ENCODE measurements around the gene RBFOX2.
"Not testable (repeated sequence)": the region's sequence is repeated elsewhere in the genome, so short reads cannot be mapped to it uniquely, and the experiment has no call there.

RBFOX2 gene

GRCh38 chr22:35795476-35795875 is 233.1 kb downstream of the RBFOX2 start:
- in situ Hi-C loops (cut with MboI; ENCODE audit: low sequenced_read_pairs): no loop called here

DNA sequence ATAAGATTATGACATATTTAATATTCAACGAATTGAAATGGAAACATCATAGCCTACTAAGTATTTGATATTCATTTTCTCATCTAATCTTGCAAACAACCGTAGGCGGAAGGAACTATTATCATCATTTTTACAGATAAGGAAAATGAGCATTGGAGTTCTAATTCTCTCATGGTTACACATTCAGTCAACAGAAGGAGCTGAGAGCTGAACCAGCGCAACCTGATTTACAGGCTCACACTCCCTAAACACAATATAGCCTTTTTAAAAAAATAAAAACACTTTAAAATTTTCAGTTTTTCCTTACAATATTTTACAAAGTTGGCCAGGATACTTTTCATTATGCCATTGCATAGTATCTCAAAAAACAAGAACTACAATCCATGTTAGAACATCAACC is 236.1 kb downstream of the RBFOX2 start:
- in situ Hi-C loops (cut with MboI; ENCODE audit: low sequenced_read_pairs): no loop called here

DNA sequence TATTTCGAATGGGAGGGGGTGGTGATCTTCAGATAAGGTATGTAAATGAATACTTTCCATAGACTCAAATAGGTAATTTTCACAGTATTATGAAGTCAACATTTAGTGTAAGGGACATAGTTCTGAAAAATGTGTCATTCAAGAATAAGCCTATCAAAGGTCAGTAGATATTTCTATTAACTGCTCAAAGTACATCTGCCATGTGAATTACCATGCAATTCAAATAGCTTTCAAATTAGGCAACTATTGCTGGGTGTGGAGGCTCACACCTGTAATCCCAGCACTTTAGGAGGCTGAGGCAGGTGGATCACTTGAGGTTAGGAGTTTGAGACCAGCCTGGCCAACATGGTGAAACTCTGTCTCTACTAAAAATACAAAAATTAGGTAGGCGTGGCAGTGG is 236.8 kb downstream of the RBFOX2 start:
- in situ Hi-C loops (cut with MboI; ENCODE audit: low sequenced_read_pairs): not testable (repeated sequence)

DNA sequence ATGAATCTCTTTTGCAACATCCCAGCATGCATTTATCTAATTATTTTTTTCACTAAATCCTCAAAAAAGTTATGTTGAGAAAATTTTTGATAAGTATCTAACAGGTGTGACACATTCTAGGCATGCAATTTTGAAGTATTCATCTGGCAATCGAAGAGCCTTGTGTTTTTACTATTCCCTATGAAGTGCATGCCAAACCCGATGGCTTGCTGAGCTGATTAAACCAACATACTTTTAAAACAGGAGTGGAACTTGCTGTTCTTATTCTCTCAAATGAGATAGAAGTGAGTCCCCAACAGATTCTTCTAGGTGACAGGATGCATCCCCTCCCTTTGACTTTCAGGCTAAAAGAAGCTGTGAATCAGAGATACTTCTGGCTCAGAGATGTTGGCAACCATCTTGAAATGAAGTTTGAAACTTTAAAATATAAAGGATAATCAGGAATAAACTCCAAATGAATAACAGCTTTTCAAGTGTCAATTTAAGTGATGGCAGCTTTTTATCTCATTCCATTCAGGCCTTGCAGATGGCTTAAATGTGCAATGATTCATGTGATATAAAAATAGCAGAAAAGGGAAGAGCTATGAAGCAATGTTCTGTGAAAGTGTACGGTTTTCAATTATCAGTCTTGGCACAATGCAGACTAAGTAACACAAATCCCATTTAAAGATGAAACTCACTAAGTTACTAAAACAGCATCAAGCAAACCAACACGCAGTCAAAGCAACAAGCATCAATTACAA is 243.3 kb downstream of the RBFOX2 start:
- in situ Hi-C loops (cut with MboI; ENCODE audit: low sequenced_read_pairs): no loop called here

- in situ Hi-C loops (cut with MboI; ENCODE audit: low sequenced_read_pairs): no loop called here
Observed at GRCh38 chr22:35784633-35785032, 244.0 kb downstream of the RBFOX2 start.

DNA sequence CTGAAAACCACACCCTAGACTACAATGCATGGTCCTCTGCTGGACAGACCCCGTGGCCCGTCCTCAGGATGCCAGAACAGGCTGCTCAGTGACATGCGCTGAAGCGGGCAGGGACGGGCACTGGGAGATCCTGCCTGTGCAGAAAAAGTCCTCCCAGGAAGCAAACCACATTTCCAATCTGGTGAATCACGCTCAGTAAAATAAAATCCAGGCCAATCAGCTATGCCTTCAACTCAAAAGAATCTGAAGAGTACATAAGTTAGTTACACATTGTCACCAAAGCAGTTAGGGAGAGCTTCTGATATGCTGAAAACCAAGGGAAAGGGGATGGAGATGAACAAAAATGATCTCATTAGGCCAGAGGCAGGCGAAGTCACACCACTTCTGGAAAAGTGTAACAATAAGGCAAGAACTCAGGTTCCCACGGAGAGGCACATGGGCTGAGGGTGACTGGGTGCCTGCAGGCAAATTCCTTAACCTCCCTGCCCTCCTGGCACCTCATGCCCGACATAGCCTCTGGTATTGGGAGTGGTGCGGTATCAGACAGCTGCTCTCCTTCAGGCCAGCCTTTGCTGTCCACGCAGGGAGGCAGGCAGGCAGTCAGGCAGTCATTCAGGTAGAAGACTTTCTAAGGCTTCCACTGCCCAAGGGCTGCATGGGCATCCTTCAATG is 244.5 kb downstream of the RBFOX2 start:
- in situ Hi-C loops (cut with MboI; ENCODE audit: low sequenced_read_pairs): no loop called here

DNA sequence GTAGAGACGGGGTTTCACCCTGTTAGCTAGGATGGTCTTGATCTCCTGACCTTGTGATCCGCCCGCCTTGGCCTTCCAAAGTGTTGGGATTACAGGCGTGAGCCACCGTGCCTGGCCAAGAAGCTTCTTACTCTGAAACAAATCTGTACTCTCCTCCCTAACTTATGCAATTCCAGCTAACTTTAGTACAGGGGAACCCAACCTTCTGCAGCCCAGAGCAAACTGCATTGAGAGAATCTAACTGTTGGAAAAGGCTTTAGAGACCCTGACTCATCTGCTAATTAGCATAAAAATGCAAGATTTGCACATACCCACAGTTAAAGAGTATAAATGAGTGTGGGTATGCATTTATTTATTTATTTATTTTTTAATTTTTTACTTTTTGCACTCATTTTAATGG is 246.1 kb downstream of the RBFOX2 start:
- in situ Hi-C loops (cut with MboI; ENCODE audit: low sequenced_read_pairs): no loop called here

DNA sequence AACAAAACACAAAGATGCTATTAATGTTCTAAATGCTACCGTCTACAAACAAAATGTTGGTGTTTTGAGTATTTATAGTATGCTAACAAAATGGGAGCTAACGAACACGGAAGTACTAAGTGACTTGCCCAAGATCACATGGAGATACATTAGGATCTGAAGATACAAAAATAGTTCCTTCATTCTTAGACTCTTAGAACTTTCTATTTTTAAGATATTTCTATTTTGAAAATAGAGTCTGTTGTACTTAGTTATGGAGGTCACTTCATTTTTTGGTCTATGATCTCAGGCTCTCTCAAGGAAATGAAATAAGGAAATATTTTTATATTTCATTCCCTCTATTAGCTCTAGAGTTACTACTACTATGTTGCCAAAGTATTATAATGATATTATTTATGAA is 246.7 kb downstream of the RBFOX2 start:
- in situ Hi-C loops (cut with MboI; ENCODE audit: low sequenced_read_pairs): no loop called here

DNA sequence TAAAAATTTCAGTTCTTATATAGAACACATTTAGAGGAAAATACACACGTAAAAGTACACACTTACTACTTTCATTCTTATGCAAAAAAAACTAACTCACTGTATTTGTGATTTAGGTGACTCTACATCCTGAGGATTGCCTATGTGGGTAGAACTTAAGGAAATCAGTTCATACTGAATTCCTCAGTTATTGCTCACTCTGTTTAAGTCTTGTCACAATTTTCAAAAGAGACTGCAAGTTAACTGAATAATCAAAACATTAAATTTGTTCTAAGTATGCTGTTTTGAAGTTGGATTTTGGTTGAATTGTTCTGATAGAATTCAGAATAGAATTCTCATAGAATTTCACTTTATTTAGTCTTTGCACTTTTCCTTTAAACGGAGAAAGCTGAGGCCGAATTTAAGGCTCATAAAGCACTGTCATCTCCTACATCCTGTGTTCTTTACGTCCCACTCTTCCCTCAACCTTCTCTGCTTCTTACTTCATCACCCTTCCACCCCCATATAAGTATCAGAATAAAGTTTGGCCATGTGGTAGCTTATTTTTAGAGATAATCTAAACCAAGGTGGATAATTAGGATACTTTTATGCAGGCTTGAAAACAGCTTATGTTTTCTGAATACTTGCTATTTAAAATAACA is 251.2 kb downstream of the RBFOX2 start:
- in situ Hi-C loops (cut with MboI; ENCODE audit: low sequenced_read_pairs): no loop called here

DNA sequence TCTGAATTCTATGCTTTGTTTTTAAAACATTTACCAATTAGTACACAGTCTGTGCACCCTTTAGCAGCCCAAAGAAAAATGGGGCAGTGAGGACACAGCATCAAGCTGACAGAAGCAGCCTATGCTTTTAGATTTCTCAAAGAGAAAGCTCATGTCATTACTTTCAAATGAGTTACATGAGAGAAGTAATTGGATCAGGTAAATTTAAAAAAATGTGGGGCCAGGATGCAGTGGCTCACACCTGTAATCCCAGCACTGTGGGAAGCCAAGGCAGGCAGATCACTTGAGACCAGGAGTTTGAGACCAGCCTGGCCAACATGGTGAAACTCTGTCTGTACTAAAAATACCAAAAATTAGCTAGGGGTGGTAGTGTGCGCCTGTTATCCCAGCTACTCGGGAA is 253.3 kb downstream of the RBFOX2 start:
- in situ Hi-C loops (cut with MboI; ENCODE audit: low sequenced_read_pairs): no loop called here

DNA sequence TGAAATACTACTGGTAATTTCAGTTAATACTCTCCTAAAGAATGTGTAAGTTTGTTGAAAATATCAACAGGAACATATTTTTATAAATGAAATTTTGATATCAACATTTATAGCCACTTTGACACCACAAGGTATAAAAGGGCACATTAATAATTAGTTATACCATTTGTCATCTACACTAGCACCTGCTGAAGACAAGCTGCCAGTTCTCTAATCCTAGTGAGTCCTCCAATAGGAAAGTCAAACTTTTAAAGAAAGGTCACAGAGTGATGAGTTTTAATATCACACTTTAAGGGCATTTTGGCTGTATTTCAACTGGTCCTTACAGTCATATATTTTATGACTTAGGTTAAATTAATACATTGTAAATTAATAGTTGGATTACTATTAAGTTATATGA is 258.6 kb downstream of the RBFOX2 start:
- in situ Hi-C loops (cut with MboI; ENCODE audit: low sequenced_read_pairs): no loop called here

GRCh38 chr22:35766654-35767580 is 261.7 kb downstream of the RBFOX2 start:
- in situ Hi-C loops (cut with MboI; ENCODE audit: low sequenced_read_pairs): no loop called here

GRCh38 chr22:35761037-35761436 is 267.6 kb downstream of the RBFOX2 start:
- in situ Hi-C loops (cut with MboI; ENCODE audit: low sequenced_read_pairs): no loop called here

GRCh38 chr22:35758394-35758793 is 270.2 kb downstream of the RBFOX2 start:
- in situ Hi-C loops (cut with MboI; ENCODE audit: low sequenced_read_pairs): no loop called here

DNA sequence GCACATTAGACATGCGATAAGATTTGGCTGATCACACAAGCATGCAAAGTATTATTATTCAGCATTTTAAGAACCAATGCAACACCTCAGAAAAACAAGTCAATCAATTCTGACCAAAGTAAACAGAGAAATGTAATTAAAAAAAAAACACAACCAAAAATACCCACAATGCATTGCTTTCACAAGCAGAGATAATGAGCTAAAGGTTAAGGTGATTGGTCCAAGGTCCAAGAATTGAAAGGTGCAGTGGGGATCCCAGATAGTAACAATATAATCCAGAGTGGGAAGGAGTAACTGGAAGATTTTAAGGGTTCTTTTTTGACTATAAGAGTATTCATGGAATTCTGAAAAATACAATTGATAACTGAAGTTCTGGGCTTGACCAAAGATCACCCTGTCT is 271.9 kb downstream of the RBFOX2 start:
- in situ Hi-C loops (cut with MboI; ENCODE audit: low sequenced_read_pairs): no loop called here

- in situ Hi-C loops (cut with MboI; ENCODE audit: low sequenced_read_pairs): no loop called here
Observed at GRCh38 chr22:35754761-35755160, 273.9 kb downstream of the RBFOX2 start.

GRCh38 chr22:35752863-35753189 is 275.8 kb downstream of the RBFOX2 start:
- in situ Hi-C loops (cut with MboI; ENCODE audit: low sequenced_read_pairs): no loop called here

- in situ Hi-C loops (cut with MboI; ENCODE audit: low sequenced_read_pairs): no loop called here
Observed at GRCh38 chr22:35752006-35752862, 276.4 kb downstream of the RBFOX2 start.

DNA sequence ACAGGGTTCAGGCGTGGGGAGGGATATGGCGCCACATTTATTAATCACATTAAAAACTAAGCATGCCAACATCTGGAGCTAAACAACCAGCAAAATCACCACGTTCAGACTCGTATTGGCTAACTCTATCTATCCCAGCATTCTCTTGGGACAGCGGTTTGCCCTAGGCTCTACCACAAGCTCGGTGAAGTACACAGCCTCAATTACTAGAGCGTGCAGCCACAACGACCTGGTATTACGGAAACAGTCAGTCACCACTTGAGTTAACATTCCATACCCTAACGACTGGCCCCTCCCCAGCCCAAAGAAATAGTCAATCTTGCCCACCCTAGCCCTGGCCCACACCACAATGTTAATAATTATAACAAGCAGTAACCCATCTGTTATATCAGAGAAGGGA is 278.8 kb downstream of the RBFOX2 start:
- in situ Hi-C loops (cut with MboI; ENCODE audit: low sequenced_read_pairs): no loop called here

DNA sequence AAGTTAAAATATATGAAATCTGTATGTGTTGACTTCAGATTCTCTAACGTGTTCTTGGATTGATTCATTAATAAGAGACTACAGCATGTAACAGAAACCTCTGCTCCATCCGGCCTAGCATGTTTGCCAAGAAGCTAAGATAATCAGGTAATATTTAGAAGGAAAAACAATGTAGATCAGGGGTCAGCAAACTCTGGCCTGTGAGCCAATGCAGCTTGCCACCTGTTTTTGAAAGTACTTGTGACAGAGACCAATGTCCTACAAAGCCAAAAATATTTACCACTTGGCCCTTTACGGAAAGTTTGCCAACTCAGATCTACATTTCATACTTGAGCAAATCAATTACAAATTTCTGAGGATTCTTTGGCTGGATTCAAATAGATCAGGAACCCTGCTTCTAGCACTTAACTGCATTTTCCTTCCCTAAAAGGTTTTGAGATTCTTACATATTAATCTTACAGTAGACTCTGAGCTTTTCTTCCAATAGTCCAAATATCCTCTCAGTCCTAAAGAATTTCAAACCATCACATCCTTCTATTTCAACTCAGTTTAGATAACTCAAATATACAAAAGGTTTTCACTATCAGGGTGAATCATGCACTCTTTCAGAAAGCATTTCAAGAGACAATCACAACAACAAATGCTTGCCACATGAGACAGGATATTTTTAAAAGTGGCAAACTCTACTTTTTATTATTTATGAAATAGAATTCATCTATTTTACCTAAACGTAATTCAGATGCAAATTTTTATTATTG is 281.5 kb downstream of the RBFOX2 start:
- in situ Hi-C loops (cut with MboI; ENCODE audit: low sequenced_read_pairs): no loop called here
